ENCODE results near the gene GBF1.

- no peak for TF ChIP-seq CTCF (IDR thresholded peaks at IDR 0.05 in 8 of 11, conservative IDR thresholded peaks at IDR 0.05 in 3 of 11)
- no peak for TF ChIP-seq POLR2AphosphoS5 (IDR thresholded peaks at IDR 0.05)
Measured at GRCh38 chr10:102401342-102401654, 156.0 kb downstream of the GBF1 start.

Data from spleen (tissue), 7 donors.